ENCODE measurements around the gene UBALD2. TPM values are rescaled to one million over a fixed set of nuclear protein-coding genes. Genes with fewer than 3 reads are reported as not detected.

UBALD2 gene
- total RNA-seq, 2 experiments from 2014 or later, result 86.4 to 238 TPM

GRCh38 chr17:76276461-76277299 lies 11.5 kb downstream of the UBALD2 start:
- intact Hi-C loops (cut with micrococcal nuclease; ENCODE audit: unreplicated experiment), result loop anchor here (5.0 kb wide), 1 partner anchor 264 kb away; no protein-coding TSS in a partner anchor
- no peaks in the 10 kb centered on the region for H3K9me3 ChIP-seq (ENCODE audit: low read length)
- ChIA-PET CTCF (ENCODE audit: unreplicated experiment) (interaction anchor here (0.8 kb wide), 1 partner anchor 97 kb away, joined by 3 read pairs; no protein-coding TSS in a partner anchor), POLR2A (no interaction called here)
- no peaks in the 10 kb centered on the region for H3K79me2 ChIP-seq (ENCODE audit: insufficient read depth, low read depth, low read length)
- H3K27ac ChIP-seq (ENCODE audit: low read depth, low read length, poor library complexity, severe bottlenecking), result no peak overlapping the region
- H3K4me3 ChIP-seq (ENCODE audit: low read depth, low read length, poor library complexity, severe bottlenecking), result no peak overlapping the region
- H2AFZ ChIP-seq (ENCODE audit: low read length), result no peak overlapping the region
- H3K36me3 ChIP-seq (ENCODE audit: insufficient read depth, low read length), result no peaks in the 10 kb centered on the region; the same call in 1 of the 2 replicates
- no TSS peak for BruUV-seq (replicated peaks)
- H3K4me1 ChIP-seq (ENCODE audit: insufficient read depth, low read length, poor library complexity, severe bottlenecking), result peaks cover 36% of the 10 kb centered on the region
- no peaks in the 10 kb centered on the region for H4K20me1 ChIP-seq (ENCODE audit: insufficient read depth, low read length)
- no peak for TF ChIP-seq CTCF (conservative IDR thresholded peaks at IDR 0.05; ENCODE audit: low read length)
- no peak for TF ChIP-seq EZH2phosphoT487 (IDR thresholded peaks at IDR 0.05; ENCODE audit: borderline replicate concordance, low read depth, low read length)
- no peak for DNase-seq (ENCODE audit: low spot score)
- no peaks in the 10 kb centered on the region for H3K9me2 ChIP-seq (ENCODE audit: insufficient read depth, low read length)
- no peak overlapping the region for H3K4me2 ChIP-seq (ENCODE audit: low read length)

GRCh38 chr17:76277300-76278267 lies 12.4 kb downstream of the UBALD2 start:
- peaks cover 27% of the 10 kb centered on the region for H3K4me1 ChIP-seq (ENCODE audit: insufficient read depth, low read length, poor library complexity, severe bottlenecking)
- no peak overlapping the region for H2AFZ ChIP-seq (ENCODE audit: low read length)
- no peak overlapping the region for H3K4me2 ChIP-seq (ENCODE audit: low read length)
- H4K20me1 ChIP-seq (ENCODE audit: insufficient read depth, low read length), result no peaks in the 10 kb centered on the region
- no peak overlapping the region for H3K4me3 ChIP-seq (ENCODE audit: low read depth, low read length, poor library complexity, severe bottlenecking)
- no peaks in the 10 kb centered on the region for H3K9me3 ChIP-seq (ENCODE audit: low read length)
- ChIA-PET POLR2A (no interaction called here), CTCF (ENCODE audit: unreplicated experiment) (interaction anchor here (1.1 kb wide), 1 partner anchor 8 kb away, joined by 3 read pairs; no protein-coding TSS in a partner anchor)
- DNase-seq (ENCODE audit: low spot score), result no peak
- H3K27ac ChIP-seq (ENCODE audit: low read depth, low read length, poor library complexity, severe bottlenecking), result no peak overlapping the region
- no peaks in the 10 kb centered on the region for H3K9me2 ChIP-seq (ENCODE audit: insufficient read depth, low read length)
- TF ChIP-seq EZH2phosphoT487 (IDR thresholded peaks at IDR 0.05; ENCODE audit: borderline replicate concordance, low read depth, low read length) (no peak), CTCF (conservative IDR thresholded peaks at IDR 0.05; ENCODE audit: low read length) (no peak)
- H3K79me2 ChIP-seq (ENCODE audit: insufficient read depth, low read depth, low read length), result no peaks in the 10 kb centered on the region
- no TSS peak for BruUV-seq (replicated peaks)
- no peaks in the 10 kb centered on the region for H3K36me3 ChIP-seq (ENCODE audit: insufficient read depth, low read length)
- intact Hi-C loops (cut with micrococcal nuclease; ENCODE audit: unreplicated experiment), result loop anchor here (5.0 kb wide), 1 partner anchor 265 kb away; no protein-coding TSS in a partner anchor
